Measurements from ENCODE around the gene RALGPS1. TPM values are rescaled to one million over a fixed set of nuclear protein-coding genes. Genes with fewer than 3 reads are reported as not detected.

Gene RALGPS1
- total and polyA plus RNA-seq, 8 donors: 5.8 to 12.7 (median 9.3) TPM

- Histone ChIP-seq H3K27me3 (no peaks in the 10 kb centered on the region), H3K9me3 (no peaks in the 10 kb centered on the region), H3K36me3 (no peaks in the 10 kb centered on the region), H3K4me3 (no peak overlapping the region), H3K4me1 (no peaks in the 10 kb centered on the region), H3K27ac (no peak overlapping the region)
- WGBS, 2 donors: 93% methylated on average over 6 of the region's 6 CpGs
- DNase-seq (peak in 1 of 6 donors; percentile 31), ATAC-seq (no peak), FAIRE-seq (no peak)
- no peak for TF ChIP-seq CTCF (IDR thresholded peaks at IDR 0.05)
- intact Hi-C loops (cut with DNase I): no loop called here
These were observed 235.1 kb downstream of the RALGPS1 start for GRCh38 chr9:127149463-127150390.

- DNase-seq (peak in 2 of 6 donors; percentile 1 to 16), ATAC-seq (no peak), FAIRE-seq (no peak)
- Histone ChIP-seq H3K27me3 (no peaks in the 10 kb centered on the region), H3K4me1 (no peaks in the 10 kb centered on the region), H3K4me3 (no peak overlapping the region), H3K36me3 (no peaks in the 10 kb centered on the region), H3K27ac (no peak overlapping the region), H3K9me3 (no peaks in the 10 kb centered on the region)
- WGBS, 2 donors: 92 to 93% methylated on average over 4 of the region's 4 CpGs
- TF ChIP-seq CTCF (IDR thresholded peaks at IDR 0.05): no peak
- intact Hi-C loops (cut with DNase I): no loop called here
These were observed 238.9 kb downstream of the RALGPS1 start for GRCh38 chr9:127153501-127153900.

DNA sequence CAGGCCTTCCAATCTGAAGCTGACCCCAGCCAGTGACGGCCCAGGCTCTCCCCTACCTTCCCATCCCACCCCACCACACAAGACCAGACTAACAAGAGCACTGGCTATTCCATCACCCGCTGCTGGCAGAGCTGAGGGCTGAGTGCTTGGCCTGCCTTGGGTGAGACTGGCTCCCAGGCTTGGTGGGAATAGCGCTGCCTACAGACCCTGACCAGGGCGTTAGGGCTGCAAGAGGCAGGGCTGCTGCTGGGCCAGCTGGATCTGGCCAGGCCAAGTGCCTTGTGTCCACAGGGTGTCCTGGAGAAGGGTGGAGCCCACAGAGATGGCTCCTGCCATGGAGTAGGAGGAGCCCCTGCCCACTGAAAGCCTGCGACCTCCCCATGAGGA is 239.4 kb downstream of the RALGPS1 start:
- WGBS, 2 donors: 94 to 96% methylated on average over 5 of the region's 5 CpGs
- ATAC-seq (peak in 1 of 4 donors; percentile 41), FAIRE-seq (no peak), DNase-seq (peak in 3 of 6 donors; percentile 4 to 31 (median 8))
- TF ChIP-seq CTCF (IDR thresholded peaks at IDR 0.05): no peak
- no peaks in the 10 kb centered on the region for H3K36me3 ChIP-seq
- H3K4me1 ChIP-seq: no peaks in the 10 kb centered on the region
- no peaks in the 10 kb centered on the region for H3K27me3 ChIP-seq
- no peaks in the 10 kb centered on the region for H3K9me3 ChIP-seq
- intact Hi-C loops (cut with DNase I): no loop called here
- H3K27ac ChIP-seq: no peak overlapping the region
- H3K4me3 ChIP-seq: no peak overlapping the region

GRCh38 chr9:127154390-127155191 is 240.0 kb downstream of the RALGPS1 start:
- no peak overlapping the region for H3K27ac ChIP-seq
- H3K4me1 ChIP-seq: no peaks in the 10 kb centered on the region
- ATAC-seq (peak in 3 of 4 donors; percentile 50 to 85 (median 75)), DNase-seq (peak in 3 of 6 donors; percentile 5 to 31 (median 19)), FAIRE-seq (no peak)
- no peaks in the 10 kb centered on the region for H3K36me3 ChIP-seq
- no peaks in the 10 kb centered on the region for H3K9me3 ChIP-seq
- H3K27me3 ChIP-seq: no peaks in the 10 kb centered on the region
- WGBS, 2 donors: 76 to 81% methylated on average over 13 of the region's 13 CpGs
- intact Hi-C loops (cut with DNase I): no loop called here
- no peak for TF ChIP-seq CTCF (IDR thresholded peaks at IDR 0.05)
- no peak overlapping the region for H3K4me3 ChIP-seq
